ENCODE results near the gene SNX15.

DNA sequence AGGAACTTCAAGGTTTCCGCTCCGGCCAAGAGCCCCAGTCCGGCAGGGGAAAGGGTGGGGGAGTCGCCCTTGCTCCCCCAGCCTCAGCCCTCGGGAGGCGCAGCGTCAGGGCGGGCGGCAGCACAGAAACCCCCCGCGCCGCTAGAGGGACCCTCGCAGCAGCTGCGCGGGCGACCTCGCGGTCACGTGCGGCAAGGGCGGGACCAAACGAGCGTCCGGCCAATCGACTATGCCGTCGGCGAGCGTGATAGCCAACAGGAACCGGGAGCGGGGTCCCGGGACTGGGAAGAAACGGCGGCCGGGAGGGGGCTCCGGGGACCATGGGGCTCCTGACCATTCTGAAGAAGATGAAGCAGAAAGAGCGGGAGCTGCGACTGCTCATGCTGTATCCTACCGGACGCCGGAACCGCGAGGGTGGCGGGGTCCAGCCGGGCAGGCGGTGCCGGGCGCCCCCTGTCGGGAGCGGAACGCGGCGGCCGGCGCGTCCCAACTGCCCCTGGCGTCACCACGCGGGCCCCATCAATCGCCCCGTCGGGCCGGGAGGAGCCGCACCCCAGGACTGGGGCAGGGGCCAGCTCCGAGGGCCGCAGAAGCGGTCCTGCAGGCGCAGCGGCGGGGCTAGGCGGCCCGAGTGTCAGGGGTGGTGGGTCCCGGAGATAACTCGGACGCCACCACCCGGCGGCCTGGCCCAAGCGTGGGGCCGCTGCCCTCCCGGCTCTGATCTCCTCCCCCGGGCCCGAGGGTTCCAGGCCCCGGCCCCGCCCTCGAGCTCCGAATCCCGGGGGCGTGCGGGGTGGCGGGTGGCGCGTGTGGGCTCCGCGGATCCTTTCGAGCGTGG is 13.1 kb upstream of the SNX15 start, which contains the start of gene ARL2:
- peak; percentile 59 for TF ChIP-seq POLR2A (IDR thresholded peaks at IDR 0.05; ENCODE audit: low read length)
- no peak for TF ChIP-seq GATA1 (IDR thresholded peaks at IDR 0.05; ENCODE audit: low read depth, low read length)
